ENCODE measurements around the gene PIGU. TPM values are rescaled to one million over a fixed set of nuclear protein-coding genes. Genes with fewer than 3 reads are reported as not detected.
"Not testable (repeated sequence)": the region's sequence is repeated elsewhere in the genome, so short reads cannot be mapped to it uniquely, and the experiment has no call there.

Gene PIGU
- total and polyA plus RNA-seq, 3 experiments from 2014 or later, result 24.9 to 33.0 (median 26.3) TPM

- peak overlapping the region in 1 of 8 donors; percentile 88 for H3K27ac Mint-ChIP-seq
- no peaks in the 10 kb centered on the region for H3K27me3 Mint-ChIP-seq
- Histone ChIP-seq H3K4me3 (ENCODE audit: low read length) (no peak overlapping the region), H3K9me3 (ENCODE audit: low read length) (no peaks in the 10 kb centered on the region), H3K27ac (ENCODE audit: low read depth, low read length) (no peak overlapping the region), H3K36me3 (ENCODE audit: insufficient read depth, low read length) (peaks cover 44% of the 10 kb centered on the region), H3K4me1 (ENCODE audit: insufficient read depth, low read length) (peaks cover 10% of the 10 kb centered on the region), H3K27me3 (ENCODE audit: insufficient read depth, low read length, poor library complexity, severe bottlenecking) (no peaks in the 10 kb centered on the region)
- H3K36me3 Mint-ChIP-seq, result peaks cover 3 to 84% (median 16%) of the 10 kb centered on the region in 3 donors
- POLR2A ChIA-PET, result no interaction called here
- CTCF ChIA-PET, result no interaction called here
- no peak for DNase-seq
- H3K9me3 Mint-ChIP-seq, result no peaks in the 10 kb centered on the region
- peaks cover 34 to 58% (median 44%) of the 10 kb centered on the region in 3 donors for H3K4me1 Mint-ChIP-seq
- no peak overlapping the region for H3K4me3 Mint-ChIP-seq
Observed at GRCh38 chr20:34527016-34527415, 149.9 kb downstream of the PIGU start.

DNA sequence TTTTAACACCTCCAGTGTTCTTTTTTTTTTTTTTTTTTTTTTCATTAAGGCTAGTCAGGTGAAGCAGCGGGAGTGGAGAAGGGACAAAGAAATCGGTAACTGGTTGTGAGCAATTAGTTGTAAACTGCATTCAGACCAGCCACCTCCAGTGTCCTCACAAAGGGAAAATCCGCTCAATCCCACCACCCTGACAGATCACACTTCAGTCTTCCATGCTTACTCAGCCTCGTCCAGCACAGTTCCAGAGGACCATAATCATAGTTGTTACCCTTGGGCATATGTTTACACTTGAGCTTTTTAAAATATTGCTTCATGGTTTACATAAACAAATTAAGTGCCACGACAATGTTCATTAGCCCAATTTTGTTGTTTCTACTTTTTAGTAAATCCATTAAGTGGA, 150.4 kb downstream of the PIGU start:
- H3K4me3 ChIP-seq (ENCODE audit: low read length), result no peak overlapping the region
- ChIA-PET CTCF (no interaction called here), POLR2A (no interaction called here)
- no peaks in the 10 kb centered on the region for H3K27me3 ChIP-seq (ENCODE audit: insufficient read depth, low read length, poor library complexity, severe bottlenecking)
- H3K9me3 Mint-ChIP-seq, result no peaks in the 10 kb centered on the region
- H3K27me3 Mint-ChIP-seq, result no peaks in the 10 kb centered on the region
- H3K4me1 Mint-ChIP-seq, result peaks cover 36 to 60% (median 47%) of the 10 kb centered on the region in 3 donors
- DNase-seq, result no peak
- H3K4me1 ChIP-seq (ENCODE audit: insufficient read depth, low read length), result peaks cover 10% of the 10 kb centered on the region
- peaks cover 39% of the 10 kb centered on the region for H3K36me3 ChIP-seq (ENCODE audit: insufficient read depth, low read length)
- no peak overlapping the region for H3K27ac ChIP-seq (ENCODE audit: low read depth, low read length)
- H3K36me3 Mint-ChIP-seq, result peaks cover 3 to 82% (median 18%) of the 10 kb centered on the region in 3 donors
- no peak overlapping the region for H3K4me3 Mint-ChIP-seq
- H3K9me3 ChIP-seq (ENCODE audit: low read length), result no peaks in the 10 kb centered on the region
- peak overlapping the region in 2 of 8 donors; percentile 19 to 69 for H3K27ac Mint-ChIP-seq

- H3K9me3 Mint-ChIP-seq, result no peaks in the 10 kb centered on the region
- H3K9me3 ChIP-seq (ENCODE audit: low read length), result no peaks in the 10 kb centered on the region
- H3K27ac Mint-ChIP-seq, result peak overlapping the region in 3 of 8 donors; percentile 12 to 37 (median 33)
- H3K27me3 Mint-ChIP-seq, result no peaks in the 10 kb centered on the region
- CTCF ChIA-PET, result no interaction called here
- no peaks in the 10 kb centered on the region for H3K27me3 ChIP-seq (ENCODE audit: insufficient read depth, low read length, poor library complexity, severe bottlenecking)
- H3K4me1 ChIP-seq (ENCODE audit: insufficient read depth, low read length), result peaks cover 10% of the 10 kb centered on the region
- no peak overlapping the region for H3K27ac ChIP-seq (ENCODE audit: low read depth, low read length)
- H3K36me3 ChIP-seq (ENCODE audit: insufficient read depth, low read length), result peaks cover 38% of the 10 kb centered on the region
- POLR2A ChIA-PET, result no interaction called here
- H3K4me3 ChIP-seq (ENCODE audit: low read length), result no peak overlapping the region
- no peak for DNase-seq
- H3K4me3 Mint-ChIP-seq, result no peak overlapping the region
- peaks cover 3 to 81% (median 16%) of the 10 kb centered on the region in 3 donors for H3K36me3 Mint-ChIP-seq
- H3K4me1 Mint-ChIP-seq, result peaks cover 35 to 61% (median 42%) of the 10 kb centered on the region in 3 donors
Observed at GRCh38 chr20:34525709-34526416, 151.0 kb downstream of the PIGU start.

DNA sequence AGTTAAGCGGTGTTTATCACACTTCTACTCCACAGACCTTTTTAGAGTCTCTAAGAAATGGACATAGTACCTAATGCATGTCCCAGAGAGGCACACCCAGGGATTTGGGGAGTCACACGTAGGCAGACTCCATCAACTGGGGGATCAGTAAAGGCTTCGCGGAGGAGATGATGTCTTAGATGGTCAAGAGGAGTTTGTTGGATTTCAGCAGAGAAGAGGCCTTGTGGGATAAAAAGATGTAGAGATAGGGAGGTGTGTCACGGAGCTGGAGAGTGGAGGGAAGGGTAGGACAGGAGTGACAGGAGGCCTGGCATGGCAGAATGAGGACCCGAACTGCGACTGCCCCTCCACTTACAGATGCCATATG, 151.6 kb downstream of the PIGU start:
- peaks cover 38% of the 10 kb centered on the region for H3K36me3 ChIP-seq (ENCODE audit: insufficient read depth, low read length)
- H3K27me3 ChIP-seq (ENCODE audit: insufficient read depth, low read length, poor library complexity, severe bottlenecking), result no peaks in the 10 kb centered on the region
- no peaks in the 10 kb centered on the region for H3K9me3 ChIP-seq (ENCODE audit: low read length)
- no peak for DNase-seq
- Mint-ChIP-seq H3K9me3 (no peaks in the 10 kb centered on the region), H3K36me3 (peaks cover 3 to 80% (median 13%) of the 10 kb centered on the region in 3 donors), H3K27ac (peak overlapping the region in 2 of 8 donors; percentile 32 to 93), H3K27me3 (no peaks in the 10 kb centered on the region), H3K4me1 (peaks cover 31 to 61% (median 42%) of the 10 kb centered on the region in 3 donors), H3K4me3 (no peak overlapping the region)
- CTCF ChIA-PET, result no interaction called here
- peaks cover 10% of the 10 kb centered on the region for H3K4me1 ChIP-seq (ENCODE audit: insufficient read depth, low read length)
- H3K27ac ChIP-seq (ENCODE audit: low read depth, low read length), result no peak overlapping the region
- POLR2A ChIA-PET, result no interaction called here
- H3K4me3 ChIP-seq (ENCODE audit: low read length), result no peak overlapping the region

GRCh38 chr20:34524426-34524825, 152.5 kb downstream of the PIGU start:
- Mint-ChIP-seq H3K9me3 (no peaks in the 10 kb centered on the region), H3K4me3 (no peak overlapping the region), H3K27me3 (no peaks in the 10 kb centered on the region), H3K36me3 (peaks cover 3 to 78% (median 15%) of the 10 kb centered on the region in 3 donors), H3K4me1 (peaks cover 34 to 64% (median 48%) of the 10 kb centered on the region in 3 donors), H3K27ac (no peak overlapping the region)
- Histone ChIP-seq H3K9me3 (ENCODE audit: low read length) (no peaks in the 10 kb centered on the region), H3K4me1 (ENCODE audit: insufficient read depth, low read length) (peaks cover 10% of the 10 kb centered on the region), H3K36me3 (ENCODE audit: insufficient read depth, low read length) (peaks cover 31% of the 10 kb centered on the region), H3K27ac (ENCODE audit: low read depth, low read length) (no peak overlapping the region), H3K27me3 (ENCODE audit: insufficient read depth, low read length, poor library complexity, severe bottlenecking) (no peaks in the 10 kb centered on the region), H3K4me3 (ENCODE audit: low read length) (no peak overlapping the region)
- POLR2A ChIA-PET, result no interaction called here
- CTCF ChIA-PET, result no interaction called here
- DNase-seq, result no peak

DNA sequence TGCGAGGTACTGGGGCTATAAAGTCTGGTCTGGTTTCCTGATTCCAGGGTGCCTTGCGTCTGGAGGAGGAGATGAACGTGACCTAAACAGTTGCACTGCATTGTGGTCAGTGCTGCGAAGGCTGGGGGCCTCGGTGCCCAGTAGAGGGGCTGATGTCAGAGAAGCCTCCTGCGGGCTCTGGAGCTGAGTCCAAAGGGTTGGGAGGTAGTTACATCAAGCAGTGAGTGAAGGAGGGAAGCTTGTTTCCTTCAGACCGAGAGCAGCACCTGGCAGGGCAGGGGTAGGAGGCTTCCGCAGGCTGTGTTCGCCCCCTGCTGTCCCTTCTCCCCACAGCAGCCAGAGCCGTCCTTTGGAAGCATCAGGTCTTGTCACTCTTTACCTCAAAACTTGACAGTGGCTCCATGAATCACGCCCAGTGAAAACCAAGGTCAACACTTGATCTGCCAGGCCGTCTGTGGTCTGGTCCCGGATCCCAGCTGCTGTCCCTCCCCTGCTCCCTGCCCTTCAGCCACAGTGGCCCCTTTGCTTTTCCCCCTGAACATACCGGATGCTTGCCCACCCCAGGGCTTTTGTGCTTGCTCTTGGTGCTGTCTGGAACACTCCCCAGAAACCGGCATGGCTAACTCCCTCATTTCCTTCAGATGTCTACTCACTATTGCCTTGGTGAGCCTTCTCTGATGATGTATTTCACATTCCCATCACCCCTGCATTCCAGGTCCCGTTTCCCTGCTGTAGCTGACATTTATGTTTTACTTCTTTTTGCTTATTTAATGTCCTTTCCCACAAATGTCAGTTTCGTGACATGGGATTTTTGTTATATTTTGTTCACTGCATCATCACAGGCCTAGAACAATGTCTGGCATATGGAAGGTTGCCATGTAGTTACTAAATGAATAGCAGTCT, 153.7 kb downstream of the PIGU start:
- no peak overlapping the region for H3K27ac ChIP-seq (ENCODE audit: low read depth, low read length)
- DNase-seq, result peak in 4 of 5 donors; percentile 10 to 45 (median 35)
- Mint-ChIP-seq H3K27ac (peak overlapping the region in 5 of 8 donors; percentile 3 to 82 (median 24)), H3K4me3 (peak overlapping the region in 1 of 7 donors; percentile 28), H3K27me3 (no peaks in the 10 kb centered on the region), H3K36me3 (peaks cover 3 to 68% (median 15%) of the 10 kb centered on the region in 3 donors), H3K4me1 (peaks cover 40 to 70% (median 60%) of the 10 kb centered on the region in 3 donors), H3K9me3 (no peaks in the 10 kb centered on the region)
- no peaks in the 10 kb centered on the region for H3K27me3 ChIP-seq (ENCODE audit: insufficient read depth, low read length, poor library complexity, severe bottlenecking)
- no peaks in the 10 kb centered on the region for H3K9me3 ChIP-seq (ENCODE audit: low read length)
- POLR2A ChIA-PET, result no interaction called here
- peaks cover 27% of the 10 kb centered on the region for H3K36me3 ChIP-seq (ENCODE audit: insufficient read depth, low read length)
- CTCF ChIA-PET, result interaction anchor here (0.8 to 1.9 kb wide), 6 partner anchors 15 to 220 kb away, joined by 3 to 7 read pairs (median 4); partner anchors contain the start of gene AHCY
- peaks cover 14% of the 10 kb centered on the region for H3K4me1 ChIP-seq (ENCODE audit: insufficient read depth, low read length)
- no peak overlapping the region for H3K4me3 ChIP-seq (ENCODE audit: low read length)

GRCh38 chr20:34519841-34520240, 157.1 kb downstream of the PIGU start:
- H3K4me3 ChIP-seq (ENCODE audit: low read length); H3K27ac ChIP-seq (ENCODE audit: low read depth, low read length); H3K36me3 ChIP-seq (ENCODE audit: insufficient read depth, low read length); H3K9me3 Mint-ChIP-seq; DNase-seq; H3K9me3 ChIP-seq (ENCODE audit: low read length); POLR2A ChIA-PET; H3K27me3 Mint-ChIP-seq; H3K27me3 ChIP-seq (ENCODE audit: insufficient read depth, low read length, poor library complexity, severe bottlenecking); CTCF ChIA-PET: not testable (repeated sequence)
- H3K4me1 ChIP-seq (ENCODE audit: insufficient read depth, low read length), result peaks cover 28% of the 10 kb centered on the region
- peak overlapping the region in 3 of 7 donors; percentile 17 to 47 (median 19) for H3K4me3 Mint-ChIP-seq
- H3K4me1 Mint-ChIP-seq, result peaks cover 54 to 82% (median 76%) of the 10 kb centered on the region in 3 donors
- H3K36me3 Mint-ChIP-seq, result peaks cover 0 to 55% (median 8%) of the 10 kb centered on the region in 3 donors
- H3K27ac Mint-ChIP-seq, result peak overlapping the region in 1 of 8 donors; percentile 19

- H3K4me1 ChIP-seq (ENCODE audit: insufficient read depth, low read length), result peaks cover 35% of the 10 kb centered on the region
- H3K9me3 ChIP-seq (ENCODE audit: low read length); H3K4me3 ChIP-seq (ENCODE audit: low read length); H3K27ac ChIP-seq (ENCODE audit: low read depth, low read length); H3K36me3 ChIP-seq (ENCODE audit: insufficient read depth, low read length); H3K9me3 Mint-ChIP-seq; CTCF ChIA-PET; H3K27me3 ChIP-seq (ENCODE audit: insufficient read depth, low read length, poor library complexity, severe bottlenecking); POLR2A ChIA-PET; H3K27me3 Mint-ChIP-seq; DNase-seq: not testable (repeated sequence)
- Mint-ChIP-seq H3K4me1 (peaks cover 56 to 84% (median 80%) of the 10 kb centered on the region in 3 donors), H3K36me3 (peaks cover 0 to 47% (median 8%) of the 10 kb centered on the region in 3 donors), H3K27ac (peak overlapping the region in 1 of 8 donors; percentile 67), H3K4me3 (peak overlapping the region in 2 of 7 donors; percentile 65 to 87)
Observed at GRCh38 chr20:34518863-34519262, 158.0 kb downstream of the PIGU start.

All from CD8-positive, alpha-beta memory T cell (primary cell).